A549 (cell line): ENCODE results near the gene DRAXIN. TPM values are rescaled to one million over a fixed set of nuclear protein-coding genes. Genes with fewer than 3 reads are reported as not detected.

Source experiments
- ATAC-seq, 2 experiments: fragments of 200-7000 bp in 1 of 2; fragments of >200 bp in 1 of 2; cut with Nextera tagmentation in 1 of 2; cut with Tn5 transposase in 1 of 2; 3 replicates each; pipeline versions ENCODE4 v1.8.0 to v1.9.1; 2018 to 2020; ENCODE audit warnings: mild to moderate bottlenecking in 1 of 2, moderate library complexity in 1 of 2
- CTCF ChIA-PET: fragments of 300-600 bp; sonication (Branson Sonifier 250); formaldehyde crosslinking; extraction: SDS; loops from one replicate; lab custom pipeline; 2021; ENCODE audit warnings: antibody characterized with exemption, inconsistent platforms; lab: Yijun Ruan, JAX
- POLR2A ChIA-PET: fragments of 350-600 bp; formaldehyde crosslinking; extraction: SDS; loops from one replicate; lab custom pipeline; 2021; ENCODE audit warnings: antibody characterized with exemption, inconsistent platforms; lab: Yijun Ruan, JAX
- DNase-seq, 2 experiments: peaks; one replicate each; pipeline versions ENCODE4 v3.0.0 to v3.0.0-alpha.2; 2011 to 2016; ENCODE audit warnings: low read depth in 1 of 2, low spot score in 1 of 2
- FAIRE-seq: peaks from 2 replicates; lab custom pipeline; 2011; peaks lifted over from hg19 to GRCh38; lab: Jason Lieb, UNC
- H3K27ac ChIP-seq, 2 experiments: fragments of >200 bp; sonication (Bioruptor Twin); formaldehyde crosslinking; 3 replicates each; pipeline ENCODE4 v1.5.1; 2016 to 2017
- H3K4me1 ChIP-seq: fragments of >200 bp; sonication (Bioruptor Twin); formaldehyde crosslinking; 3 replicates; pipeline ENCODE4 v1.6.1; 2016
- H3K4me2 ChIP-seq: fragments of >200 bp; sonication (Bioruptor Twin); formaldehyde crosslinking; 3 replicates; pipeline ENCODE4 v1.6.1; 2016
- H3K4me3 ChIP-seq: fragments of >200 bp; sonication (Bioruptor Twin); formaldehyde crosslinking; 3 replicates; pipeline ENCODE4 v1.5.1; 2016
- H3K9me3 ChIP-seq: fragments of >200 bp; sonication (Bioruptor Twin); formaldehyde crosslinking; 3 replicates; pipeline ENCODE4 v1.6.1; 2016
- CBX2 ChIP-seq: fragments of 200-600 bp; sonication (generic); IDR thresholded peaks from 2 replicates; pipeline ENCODE4 v1.6.1; 2016; ENCODE audit warnings: low read depth, mild to moderate bottlenecking, borderline replicate concordance
- CBX8 ChIP-seq: fragments of 200-600 bp; sonication (generic); IDR thresholded peaks from 2 replicates; pipeline ENCODE4 v1.6.1; 2016
- CHD4 ChIP-seq: fragments of 200-600 bp; sonication (generic); IDR thresholded peaks from 2 replicates; pipeline ENCODE4 v1.6.1; 2016; ENCODE audit warnings: antibody characterized with exemption, mild to moderate bottlenecking, borderline replicate concordance
- EHF ChIP-seq: fragments of 250-450 bp; sonication (Bioruptor Pico); IDR thresholded peaks from 2 replicates; pipeline ENCODE4 v1.5.0; 2020; ENCODE audit warnings: mild to moderate bottlenecking
- EP300 ChIP-seq, 2 experiments: fragments of >200 bp; sonication (Bioruptor Twin); formaldehyde crosslinking; IDR thresholded peaks; 2 replicates in 1 of 2; 3 replicates in 1 of 2; pipeline ENCODE4 v1.6.1; 2016 to 2017
- FOSB ChIP-seq: fragments of 250-450 bp; sonication (Bioruptor Pico); IDR thresholded peaks from 2 replicates; pipeline ENCODE4 v1.5.0; 2020; ENCODE audit warnings: mild to moderate bottlenecking, moderate library complexity
- JUNB ChIP-seq: fragments of >200 bp; sonication (Bioruptor Twin); formaldehyde crosslinking; IDR thresholded peaks from 2 replicates; pipeline ENCODE4 v1.6.1; 2016
- KDM5A ChIP-seq: fragments of 200-600 bp; sonication (generic); IDR thresholded peaks from 2 replicates; pipeline ENCODE4 v1.6.1; 2016; ENCODE audit warnings: antibody characterized with exemption, mild to moderate bottlenecking
- MAFK ChIP-seq: fragments of 450-650 bp; IDR thresholded peaks from 2 replicates; pipeline ENCODE4 v1.6.1; 2014; ENCODE audit not compliant: partially characterized antibody
- MYC ChIP-seq: IDR thresholded peaks from 2 replicates; pipeline ENCODE4 v1.6.1; 2012; ENCODE audit warnings: mild to moderate bottlenecking, inconsistent platforms, low read length, improper control_type of control experiment, borderline replicate concordance
- NR3C1 ChIP-seq: fragments of >200 bp; sonication (Bioruptor Twin); formaldehyde crosslinking; IDR thresholded peaks from 3 replicates; pipeline ENCODE4 v1.6.1; 2017
- PHF8 ChIP-seq: fragments of 200-600 bp; sonication (generic); IDR thresholded peaks from 2 replicates; pipeline ENCODE4 v1.6.1; 2016; ENCODE audit warnings: low read depth, mild to moderate bottlenecking, antibody characterized with exemption, moderate library complexity, borderline replicate concordance
- RARB ChIP-seq: fragments of 250-450 bp; sonication (Bioruptor Pico); IDR thresholded peaks from 2 replicates; pipeline ENCODE4 v1.8.0; 2021; ENCODE audit warnings: mild to moderate bottlenecking, moderate library complexity
- RCOR1 ChIP-seq: fragments of 150-350 bp; IDR thresholded peaks from 2 replicates; pipeline ENCODE4 v1.6.1; 2014; ENCODE audit warnings: antibody characterized with exemption, low read length, low read depth
- RNF2 ChIP-seq: fragments of 200-600 bp; sonication (generic); IDR thresholded peaks from 2 replicates; pipeline ENCODE4 v1.6.1; 2016; ENCODE audit warnings: low read depth, mild to moderate bottlenecking, antibody characterized with exemption, moderate library complexity, borderline replicate concordance
- ZSCAN20 ChIP-seq: fragments of 250-450 bp; sonication (Bioruptor Pico); IDR thresholded peaks from 2 replicates; pipeline ENCODE4 v1.8.0; 2022; ENCODE audit warnings: mild to moderate bottlenecking, moderate library complexity
- WGBS: methylation state at CpG from one replicate; pipeline ENCODE4 v1.1.6; 2017; ENCODE audit errors: missing lambda C conversion rate; 5-methylcytosine and 5-hydroxymethylcytosine counted together
- polyA plus RNA-seq, 4 experiments: library from polyadenylated mRNA; depleted of rRNA in 3 of 4; stranded (reverse); fragments of >200 nt; fragmentation: RNase III in 1 of 4; extraction: RNeasy Plus Mini Kit Qiagen cat#74134 plus additional on column Dnase treatment in 1 of 4; gene quantifications; 2 replicates in 3 of 4; 3 replicates in 1 of 4; pipeline ENCODE4 v1.2.3, GENCODE V29; 2011 to 2017
- TF ChIP-seq, protein P1 (sequence below): IDR thresholded peaks from 2 replicates; pipeline ENCODE4 v1.6.1; 2012
- TF ChIP-seq, protein P2 (sequence below): fragments of 450-650 bp; IDR thresholded peaks from 2 replicates; pipeline ENCODE4 v1.6.1; 2014; ENCODE audit warnings: antibody characterized with exemption
- TF ChIP-seq, protein P3 (sequence below): IDR thresholded peaks from 2 replicates; pipeline ENCODE4 v1.6.1; 2012; ENCODE audit warnings: low read depth, borderline replicate concordance
- TF ChIP-seq, protein P4 (sequence below): fragments of 250-450 bp; sonication (Bioruptor Pico); IDR thresholded peaks from 2 replicates; pipeline ENCODE4 v1.5.0; 2020; ENCODE audit warnings: low read depth, mild to moderate bottlenecking, moderate library complexity
- TF ChIP-seq, protein P5 (sequence below): fragments of >200 bp; sonication (Bioruptor Twin); formaldehyde crosslinking; IDR thresholded peaks from 2 replicates; pipeline ENCODE4 v1.6.1; 2016

DRAXIN gene
- polyA plus RNA-seq, 2 of the 4 experiments (the other 2 are of a cell fraction) = 0.03 TPM; not detected in 1

DNA sequence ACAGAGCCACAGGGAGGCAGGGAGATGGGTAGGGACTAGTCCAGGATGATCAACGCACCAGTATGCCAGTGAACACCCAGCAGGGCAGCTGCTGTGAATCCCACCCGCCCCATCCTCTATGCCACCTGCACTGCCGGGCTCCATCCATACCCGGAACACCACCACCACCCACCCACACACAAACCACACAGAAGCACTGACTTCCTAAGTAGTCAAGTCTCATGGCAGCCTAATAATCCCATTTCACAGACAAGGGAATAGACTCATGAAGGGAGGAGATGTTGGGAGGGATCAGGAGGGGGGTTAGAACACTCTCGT lies 6.3 kb downstream of the DRAXIN start:
- CTCF ChIA-PET = interaction anchor here (0.8 to 1.5 kb wide), 3 partner anchors 22 to 48 kb away, joined by 3 to 5 read pairs (median 5); partner anchors contain the start of gene FBXO6
- DNase-seq = no peak
- no peak for TF ChIP-seq CHD4
- TF ChIP-seq, protein P1, sequence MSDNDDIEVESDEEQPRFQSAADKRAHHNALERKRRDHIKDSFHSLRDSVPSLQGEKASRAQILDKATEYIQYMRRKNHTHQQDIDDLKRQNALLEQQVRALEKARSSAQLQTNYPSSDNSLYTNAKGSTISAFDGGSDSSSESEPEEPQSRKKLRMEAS = no peak
- no peak for TF ChIP-seq NR3C1
- TF ChIP-seq MAFK = no peak
- TF ChIP-seq, protein P2, sequence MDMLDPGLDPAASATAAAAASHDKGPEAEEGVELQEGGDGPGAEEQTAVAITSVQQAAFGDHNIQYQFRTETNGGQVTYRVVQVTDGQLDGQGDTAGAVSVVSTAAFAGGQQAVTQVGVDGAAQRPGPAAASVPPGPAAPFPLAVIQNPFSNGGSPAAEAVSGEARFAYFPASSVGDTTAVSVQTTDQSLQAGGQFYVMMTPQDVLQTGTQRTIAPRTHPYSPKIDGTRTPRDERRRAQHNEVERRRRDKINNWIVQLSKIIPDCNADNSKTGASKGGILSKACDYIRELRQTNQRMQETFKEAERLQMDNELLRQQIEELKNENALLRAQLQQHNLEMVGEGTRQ = no peak
- TF ChIP-seq, protein P3, sequence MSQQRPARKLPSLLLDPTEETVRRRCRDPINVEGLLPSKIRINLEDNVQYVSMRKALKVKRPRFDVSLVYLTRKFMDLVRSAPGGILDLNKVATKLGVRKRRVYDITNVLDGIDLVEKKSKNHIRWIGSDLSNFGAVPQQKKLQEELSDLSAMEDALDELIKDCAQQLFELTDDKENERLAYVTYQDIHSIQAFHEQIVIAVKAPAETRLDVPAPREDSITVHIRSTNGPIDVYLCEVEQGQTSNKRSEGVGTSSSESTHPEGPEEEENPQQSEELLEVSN = no peak
- no peak for TF ChIP-seq EHF (CRISPR knock-in tag)
- no peak for TF ChIP-seq RNF2
- no peak for TF ChIP-seq CBX8
- TF ChIP-seq RCOR1 = no peak
- TF ChIP-seq MYC = no peak
- no peak for TF ChIP-seq CBX2
- TF ChIP-seq FOSB (CRISPR knock-in tag) = no peak
- no peak for TF ChIP-seq JUNB
- TF ChIP-seq KDM5A = no peak
- TF ChIP-seq, protein P4, sequence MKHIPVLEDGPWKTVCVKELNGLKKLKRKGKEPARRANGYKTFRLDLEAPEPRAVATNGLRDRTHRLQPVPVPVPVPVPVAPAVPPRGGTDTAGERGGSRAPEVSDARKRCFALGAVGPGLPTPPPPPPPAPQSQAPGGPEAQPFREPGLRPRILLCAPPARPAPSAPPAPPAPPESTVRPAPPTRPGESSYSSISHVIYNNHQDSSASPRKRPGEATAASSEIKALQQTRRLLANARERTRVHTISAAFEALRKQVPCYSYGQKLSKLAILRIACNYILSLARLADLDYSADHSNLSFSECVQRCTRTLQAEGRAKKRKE (CRISPR knock-in tag) = no peak
- no peak for TF ChIP-seq EP300 (IDR thresholded peaks at IDR 0.05)
- TF ChIP-seq, protein P5, sequence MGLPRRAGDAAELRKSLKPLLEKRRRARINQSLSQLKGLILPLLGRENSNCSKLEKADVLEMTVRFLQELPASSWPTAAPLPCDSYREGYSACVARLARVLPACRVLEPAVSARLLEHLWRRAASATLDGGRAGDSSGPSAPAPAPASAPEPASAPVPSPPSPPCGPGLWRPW = no peak
- TF ChIP-seq, all 56 proteins: peak for 0
- no peak overlapping the region for H3K4me3 ChIP-seq
- H3K9me3 ChIP-seq = no peaks in the 10 kb centered on the region
- POLR2A ChIA-PET = no interaction called here
- no peak for FAIRE-seq
- no peak for ATAC-seq
- H3K4me2 ChIP-seq = no peak overlapping the region
- H3K4me1 ChIP-seq = no peaks in the 10 kb centered on the region
- no peak overlapping the region for H3K27ac ChIP-seq
- 44% methylated on average over 5 of the region's 5 CpGs for WGBS

DNA sequence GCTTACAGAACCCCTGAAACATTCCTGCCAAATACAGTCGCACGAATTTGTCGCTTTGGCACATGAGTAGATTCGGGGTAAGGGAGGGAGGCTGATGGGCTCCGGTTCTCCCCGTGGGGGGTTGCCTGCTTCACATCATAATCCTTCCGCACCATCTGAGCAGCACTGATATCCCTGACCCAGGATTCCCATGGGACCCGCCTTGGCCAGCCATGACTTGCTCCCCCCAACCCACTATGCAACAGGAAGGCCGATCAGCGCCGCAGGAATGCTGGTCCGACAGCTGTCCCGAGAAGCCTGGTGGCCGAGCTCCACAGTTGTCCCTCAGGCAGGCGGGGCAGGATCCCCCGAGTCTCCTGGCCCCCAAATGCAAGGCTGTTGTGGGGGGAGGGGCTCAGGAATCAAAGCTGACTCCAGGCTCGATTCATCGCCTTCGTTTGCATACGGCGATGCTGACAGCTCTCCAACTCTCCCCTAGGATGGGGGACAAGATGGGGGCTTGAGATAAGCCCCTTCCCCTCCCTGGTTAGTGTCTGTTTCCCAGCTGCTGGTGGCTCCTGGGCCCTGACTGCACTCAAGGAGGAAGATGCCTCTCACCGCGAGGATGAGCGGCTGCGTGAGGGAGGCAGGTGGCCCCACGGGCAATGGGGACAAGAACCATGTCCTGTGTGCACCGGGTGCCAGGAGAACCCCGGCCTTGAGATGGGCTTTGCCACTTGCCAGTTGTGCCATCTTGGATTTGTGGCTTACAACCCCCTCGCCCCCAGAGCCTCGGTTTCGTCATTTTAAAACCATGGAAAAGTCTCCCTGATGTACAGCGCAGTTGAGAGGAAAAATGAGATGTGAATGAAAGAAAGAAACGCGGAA lies 9.3 kb downstream of the DRAXIN start:
- DNase-seq = no peak
- ChIA-PET CTCF (interaction anchor here (0.6 to 1.5 kb wide), 4 partner anchors 14 to 1650 kb away, joined by 3 to 4 read pairs (median 4); no protein-coding TSS in a partner anchor), POLR2A (no interaction called here)
- ATAC-seq = no peak
- TF ChIP-seq CHD4 = no peak
- TF ChIP-seq ZSCAN20 (CRISPR knock-in tag) = no peak
- TF ChIP-seq, protein P1 = no peak
- no peak for TF ChIP-seq RARB
- TF ChIP-seq RCOR1 = no peak
- TF ChIP-seq PHF8 = no peak
- Histone ChIP-seq H3K4me1 (no peaks in the 10 kb centered on the region), H3K27ac (no peak overlapping the region), H3K4me3 (no peak overlapping the region), H3K9me3 (no peaks in the 10 kb centered on the region), H3K4me2 (no peak overlapping the region)
- FAIRE-seq = no peak
- 72% methylated on average over 13 of the region's 34 CpGs for WGBS
